Stimulated activated CD8-positive, alpha-beta memory T cell treated with anti-CD3 and anti-CD28 coated beads, Interleukin-15, amount 100 ng/mL, for 1 hour (primary cell): ENCODE data around the gene TEDDM1.
"Not testable (repeated sequence)": the region's sequence is repeated elsewhere in the genome, so short reads cannot be mapped to it uniquely, and the experiment has no call there.

Source experiments
- DNase-seq: peaks from one replicate; pipeline ENCODE4 v3.0.0-alpha.2; 2020; ENCODE audit warnings: low read depth

The TEDDM1 gene

DNA sequence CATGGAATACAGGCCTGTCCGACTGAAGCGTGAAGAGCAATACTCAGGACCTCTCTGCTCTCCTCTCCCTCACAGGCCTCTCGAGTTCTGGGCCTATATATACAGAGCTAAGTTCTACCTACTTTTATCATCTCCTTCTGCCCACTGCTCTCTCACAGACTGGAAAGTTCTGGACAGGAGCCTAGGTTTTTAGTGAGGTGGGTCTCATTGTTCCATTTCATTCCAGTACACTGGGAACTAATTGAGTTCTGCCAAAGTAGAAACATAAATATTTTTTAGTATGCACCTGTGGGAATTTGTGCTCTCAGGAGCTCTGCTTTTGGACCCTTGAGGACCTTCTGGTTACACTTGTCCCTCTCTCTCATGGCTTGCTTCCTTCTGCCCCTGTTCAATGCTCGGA, at the start of gene TEDDM1:
TEDDM1 (minus strand) TSS at position 101 of the 400 bp plus-strand sequence. CDS start 182 bp downstream, outside the sequence.
- DNase-seq = no peak

DNA sequence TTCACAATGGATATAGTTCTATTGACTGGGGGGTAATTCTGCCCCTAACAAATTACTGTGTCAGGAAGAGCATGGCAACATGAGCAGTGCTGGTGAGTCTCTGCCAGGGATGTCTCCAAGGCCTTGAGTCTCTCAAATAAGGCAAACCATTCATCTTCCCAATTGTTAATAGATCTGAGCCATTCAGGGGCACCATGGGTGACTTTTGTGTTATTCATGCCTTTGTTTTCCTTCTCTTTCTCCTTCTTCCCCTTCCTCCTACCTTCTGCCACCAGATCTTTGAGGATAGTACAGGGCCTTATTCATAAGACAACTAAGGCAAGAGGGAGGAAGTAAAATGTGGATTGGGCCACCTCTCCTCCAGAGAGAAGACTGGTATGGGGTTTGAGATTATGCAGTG, 49.6 kb upstream of the TEDDM1 start, which contains the start of gene RGSL1:
RGSL1 (plus strand) TSS at position 60 of the 400 bp plus-strand sequence; CDS start at position 80, 20 bp downstream.
- DNase-seq = no peak

DNA sequence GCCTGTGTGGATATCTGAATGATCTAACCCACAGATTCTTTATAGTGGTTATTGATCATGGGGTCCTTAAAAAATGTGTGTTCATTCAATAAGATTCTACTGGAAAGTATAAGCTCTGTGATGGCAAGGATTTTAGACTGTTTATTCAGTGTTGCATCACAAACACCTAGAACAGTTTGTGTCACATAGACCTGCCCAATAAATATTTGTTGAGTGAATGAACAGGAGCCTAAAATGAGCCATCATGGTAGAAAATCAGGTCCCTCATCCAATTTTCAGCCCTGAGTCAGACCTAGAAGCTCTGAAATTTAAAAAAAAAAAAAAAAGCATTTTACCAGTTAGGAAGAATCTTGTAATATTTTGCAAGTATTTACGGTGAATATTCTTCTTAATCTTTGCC, 47.2 kb upstream of the TEDDM1 start:
- no peak for DNase-seq

GRCh38 chr1:182447124-182447523, 46.7 kb upstream of the TEDDM1 start:
- not testable (repeated sequence) for DNase-seq

DNA sequence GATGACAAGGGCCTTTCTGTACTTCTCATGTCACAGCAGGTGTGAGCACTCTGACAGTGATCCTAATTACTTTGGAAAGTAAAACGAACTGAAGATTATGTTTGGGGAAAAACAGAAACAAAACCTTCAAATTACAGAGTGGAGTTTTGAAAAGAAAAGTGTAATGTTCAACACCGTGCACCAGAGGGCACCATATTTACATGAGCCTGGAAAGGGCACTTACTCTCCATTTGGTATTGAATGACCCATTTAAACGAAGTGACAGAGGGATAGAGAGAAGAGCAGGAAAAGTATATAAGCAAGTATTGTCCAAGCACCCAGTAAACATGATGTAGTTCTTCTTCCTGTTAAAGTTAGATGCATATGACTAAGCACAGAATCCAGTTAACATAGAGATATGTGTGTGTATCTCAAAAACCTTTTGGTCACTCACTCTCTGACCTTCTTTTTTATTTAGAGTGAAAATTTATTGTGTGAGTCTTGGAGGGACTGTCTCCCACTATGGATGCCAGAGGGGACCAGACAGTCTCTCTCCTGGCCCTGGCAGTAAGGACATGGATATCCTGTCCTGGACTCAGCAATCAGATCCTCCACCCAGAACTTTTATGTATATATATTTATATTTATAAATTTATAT, 45.7 kb upstream of the TEDDM1 start:
- no peak for DNase-seq

GRCh38 chr1:182444497-182444896, 44.0 kb upstream of the TEDDM1 start:
- DNase-seq = no peak

GRCh38 chr1:182442333-182442732, 41.9 kb upstream of the TEDDM1 start:
- no peak for DNase-seq

DNA sequence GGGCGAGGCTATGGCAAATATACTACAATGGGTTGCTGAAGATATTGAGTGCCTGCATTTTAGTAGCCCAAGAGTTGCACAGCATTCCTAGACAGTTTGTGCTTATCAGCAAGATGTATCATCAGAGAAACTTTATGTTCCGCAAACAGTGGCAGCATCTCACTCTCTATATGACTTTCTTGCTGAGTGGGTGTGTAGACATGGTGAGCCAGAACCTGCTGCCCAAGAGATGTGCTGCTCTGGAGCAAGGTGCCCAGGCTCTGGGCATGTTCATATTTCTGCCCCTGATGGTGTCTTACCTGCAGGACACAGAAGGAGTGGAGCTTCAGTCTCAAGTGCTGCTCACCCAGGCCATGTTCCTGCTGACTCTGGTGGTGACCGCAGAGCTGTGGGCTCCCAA, 41.3 kb upstream of the TEDDM1 start:
- no peak for DNase-seq

GRCh38 chr1:182438326-182438725, 37.9 kb upstream of the TEDDM1 start:
- no peak for DNase-seq

GRCh38 chr1:182433580-182433979, 33.1 kb upstream of the TEDDM1 start:
- DNase-seq = no peak

DNA sequence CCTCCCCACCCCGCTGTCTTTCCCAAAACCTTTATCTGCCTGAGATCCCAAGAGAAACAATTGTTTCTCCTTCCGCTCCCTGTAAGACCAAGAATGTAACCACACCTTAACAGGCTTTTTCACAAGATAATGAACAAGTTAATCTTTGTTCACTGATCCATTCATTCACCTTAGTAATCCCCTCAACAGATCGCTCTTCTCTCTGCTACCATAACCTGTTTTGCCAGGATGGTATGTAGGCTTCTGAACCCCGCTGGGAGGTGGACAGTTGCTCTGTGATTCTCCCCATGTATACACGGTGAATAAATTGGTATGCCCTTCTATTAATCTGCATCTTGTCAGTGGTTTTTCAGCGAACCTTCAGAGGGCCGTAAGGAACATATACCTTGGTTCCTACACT, 30.8 kb upstream of the TEDDM1 start:
- no peak for DNase-seq

- no peak for DNase-seq
Measured at GRCh38 chr1:182430263-182431068, 30.0 kb upstream of the TEDDM1 start.

GRCh38 chr1:182428043-182428442, 27.6 kb upstream of the TEDDM1 start:
- no peak for DNase-seq

GRCh38 chr1:182426442-182427430, 26.3 kb upstream of the TEDDM1 start:
- no peak for DNase-seq

DNA sequence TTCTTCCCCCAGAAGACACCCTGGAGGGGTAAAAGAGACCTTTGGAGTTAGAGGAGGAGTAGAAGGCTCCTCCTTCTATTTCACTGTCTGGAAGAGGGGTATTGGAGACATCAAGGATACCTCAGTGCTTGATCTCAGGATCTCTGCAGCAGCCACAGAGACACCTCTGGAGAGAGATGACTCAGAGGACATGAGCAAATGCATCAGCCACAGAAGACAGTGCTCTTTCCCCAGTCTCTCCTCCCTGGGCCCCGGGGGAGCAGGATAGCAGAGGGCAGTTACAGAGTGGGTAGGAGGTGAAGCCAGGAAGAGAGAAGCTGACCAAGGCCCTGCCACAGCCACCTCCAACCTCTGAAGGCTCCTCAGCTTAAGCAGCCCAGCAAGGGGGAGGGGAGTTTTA, 15.3 kb upstream of the TEDDM1 start:
- DNase-seq = no peak

- DNase-seq = no peak
Measured at GRCh38 chr1:182413969-182414368, 13.5 kb upstream of the TEDDM1 start.

- DNase-seq = no peak
Measured at GRCh38 chr1:182413486-182413885, 13.0 kb upstream of the TEDDM1 start.

- no peak for DNase-seq
Measured at GRCh38 chr1:182410620-182411273, 10.3 kb upstream of the TEDDM1 start.

DNA sequence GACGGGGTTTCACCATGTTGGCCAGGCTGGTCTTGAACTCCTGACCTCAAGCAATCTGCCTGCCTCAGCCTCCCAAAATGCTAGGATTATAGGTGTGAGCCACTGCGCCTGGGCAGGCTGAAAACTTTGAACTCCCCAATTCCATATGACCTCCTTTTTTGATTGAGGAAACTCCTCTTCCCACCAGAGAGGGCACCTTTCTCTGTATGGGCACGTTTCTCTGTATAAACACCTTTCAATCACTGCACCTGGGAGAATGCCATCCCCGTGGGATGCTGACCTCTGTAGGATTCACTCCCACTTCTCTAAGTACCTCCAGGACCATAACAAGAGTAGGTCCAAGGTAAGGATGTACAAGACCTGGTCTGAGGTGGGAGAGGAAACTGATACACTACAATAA, 9.7 kb upstream of the TEDDM1 start:
- no peak for DNase-seq

DNA sequence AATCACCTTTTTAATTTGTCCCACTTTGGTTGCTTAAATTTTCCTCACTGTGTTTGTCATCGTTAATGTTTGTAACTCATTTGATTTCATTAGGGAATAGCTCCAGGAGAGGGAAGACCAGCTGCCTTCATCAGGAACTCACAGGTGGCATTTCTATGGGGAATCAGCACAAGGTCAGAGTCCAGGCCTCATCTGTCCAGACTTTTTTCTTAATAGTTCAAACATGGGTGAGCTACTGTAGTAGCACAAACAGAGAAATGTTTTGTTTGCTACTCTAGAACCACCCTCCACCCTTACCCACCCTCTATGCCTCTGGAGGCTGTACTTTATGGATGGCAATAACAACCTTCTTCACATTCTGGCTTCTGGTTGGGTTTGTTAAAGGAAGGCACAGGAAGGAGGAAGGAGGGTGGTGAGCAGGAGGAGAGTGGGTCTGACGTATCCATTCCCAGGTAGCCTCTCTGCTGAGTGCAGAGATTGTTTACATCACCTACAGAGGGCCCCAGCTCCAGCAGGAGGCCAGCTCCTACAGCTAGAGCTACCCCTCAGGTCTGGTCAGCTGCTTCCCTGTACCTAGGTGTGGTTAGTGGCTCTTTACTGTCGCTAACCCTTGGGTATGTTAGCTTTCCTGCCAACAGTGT, 8.1 kb upstream of the TEDDM1 start:
- no peak for DNase-seq

DNA sequence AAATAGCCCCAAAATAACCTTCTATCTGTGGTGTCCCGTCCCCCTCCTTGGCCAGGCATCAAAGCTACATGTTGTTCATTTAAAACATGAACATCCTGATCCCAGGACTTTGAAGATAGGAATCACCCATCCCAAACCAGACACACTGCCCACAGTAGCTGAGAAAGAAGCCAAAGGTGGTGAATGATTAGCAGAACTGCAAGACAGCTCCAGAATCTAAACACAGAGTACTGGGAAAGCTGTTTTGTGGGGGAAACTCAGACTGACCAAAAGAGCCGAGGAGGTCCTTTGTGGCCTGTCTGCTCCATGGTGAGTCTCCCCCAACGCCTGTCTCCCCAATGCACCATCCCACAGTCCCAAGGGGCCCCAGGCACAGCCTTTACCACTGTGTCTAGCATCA, 7.3 kb upstream of the TEDDM1 start:
- no peak for DNase-seq
